ENCODE results near the gene LIN9.

LIN9 gene

DNA sequence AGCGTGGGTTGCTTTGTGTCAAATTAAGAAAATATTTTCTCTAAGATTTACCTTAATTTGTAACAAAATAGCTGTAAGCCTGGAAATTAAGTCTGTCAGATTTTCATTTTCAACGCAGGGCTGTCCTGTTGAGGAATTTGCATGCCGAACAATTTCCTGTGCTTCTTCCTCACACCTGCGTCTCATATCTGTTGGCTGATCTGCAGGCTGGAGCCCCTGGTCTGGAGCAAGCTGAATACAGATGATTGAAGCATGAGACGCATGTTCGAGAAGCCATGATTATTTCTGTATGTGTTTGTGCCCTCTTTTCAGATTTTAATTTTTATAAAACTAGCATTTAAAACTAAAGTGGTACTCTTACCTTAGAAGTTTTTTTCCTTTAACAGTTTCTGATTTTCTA is 75.7 kb downstream of the LIN9 start:
- Histone ChIP-seq H3K27me3 (no peaks in the 10 kb centered on the region), H3K36me3 (peaks cover 33% of the 10 kb centered on the region), H3K4me1 (ENCODE audit: control insufficient read depth in 1 of 2, insufficient read depth in 1 of 2, low read depth in 1 of 2, low read length in 1 of 2) (no peaks in the 10 kb centered on the region), H3K4me3 (ENCODE audit: low read depth in 1 of 2, low read length in 1 of 2) (no peak overlapping the region), H3K27ac (no peak overlapping the region), H3K9me3 (no peaks in the 10 kb centered on the region)
- no peak for TF ChIP-seq CTCF (IDR thresholded peaks at IDR 0.05)

DNA sequence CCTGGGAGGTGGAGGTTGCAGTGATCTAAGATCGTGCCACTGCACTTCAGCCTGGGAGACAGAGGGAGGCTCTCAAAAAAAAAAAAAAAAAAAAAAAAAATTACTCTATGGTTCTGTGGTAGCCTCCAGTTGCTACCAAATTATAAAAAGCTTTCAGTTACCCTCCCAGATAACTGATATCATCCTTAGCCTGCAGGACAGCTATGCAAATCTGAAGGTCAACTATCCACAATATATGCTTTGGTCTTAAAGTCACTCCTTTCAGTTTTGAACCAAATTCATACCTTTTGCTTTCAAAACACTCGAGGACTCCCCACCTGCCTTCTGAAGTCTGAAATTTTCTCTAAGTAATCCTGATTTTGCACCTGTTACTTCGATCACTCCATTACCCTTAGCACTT is 82.4 kb downstream of the LIN9 start:
- no peak overlapping the region for H3K27ac ChIP-seq
- H3K36me3 ChIP-seq = peaks cover 8% of the 10 kb centered on the region
- H3K9me3 ChIP-seq = no peaks in the 10 kb centered on the region
- no peak overlapping the region for H3K4me3 ChIP-seq (ENCODE audit: low read depth in 1 of 2, low read length in 1 of 2)
- TF ChIP-seq CTCF (IDR thresholded peaks at IDR 0.05) = no peak
- H3K4me1 ChIP-seq (ENCODE audit: control insufficient read depth in 1 of 2, insufficient read depth in 1 of 2, low read depth in 1 of 2, low read length in 1 of 2) = peaks cover 6 to 11% of the 10 kb centered on the region in 2 experiments
- H3K27me3 ChIP-seq = peaks cover 43% of the 10 kb centered on the region

GRCh38 chr1:226223786-226224244 is 85.1 kb downstream of the LIN9 start:
- Histone ChIP-seq H3K4me1 (ENCODE audit: control insufficient read depth in 1 of 2, insufficient read depth in 1 of 2, low read depth in 1 of 2, low read length in 1 of 2) (peaks cover 6 to 11% of the 10 kb centered on the region in 2 experiments), H3K4me3 (ENCODE audit: low read depth in 1 of 2, low read length in 1 of 2) (no peak overlapping the region), H3K36me3 (no peaks in the 10 kb centered on the region), H3K9me3 (no peaks in the 10 kb centered on the region), H3K27me3 (peaks cover 69% of the 10 kb centered on the region), H3K27ac (no peak overlapping the region)
- TF ChIP-seq CTCF (IDR thresholded peaks at IDR 0.05) = no peak

GRCh38 chr1:226223157-226223785 is 85.7 kb downstream of the LIN9 start, which contains the start of gene MIXL1:
MIXL1 (plus strand) TSS chr1:226223664; CDS start chr1:226223682, 18 bp downstream.
- peaks cover 72% of the 10 kb centered on the region for H3K27me3 ChIP-seq
- peaks cover 6 to 11% of the 10 kb centered on the region in 2 experiments for H3K4me1 ChIP-seq (ENCODE audit: control insufficient read depth in 1 of 2, insufficient read depth in 1 of 2, low read depth in 1 of 2, low read length in 1 of 2)
- H3K9me3 ChIP-seq = no peaks in the 10 kb centered on the region
- no peaks in the 10 kb centered on the region for H3K36me3 ChIP-seq
- TF ChIP-seq CTCF (IDR thresholded peaks at IDR 0.05) = no peak
- no peak within 1 kb of the TSS for H3K27ac ChIP-seq
- no peak within 1 kb of the TSS for H3K4me3 ChIP-seq (ENCODE audit: low read depth in 1 of 2, low read length in 1 of 2)

DNA sequence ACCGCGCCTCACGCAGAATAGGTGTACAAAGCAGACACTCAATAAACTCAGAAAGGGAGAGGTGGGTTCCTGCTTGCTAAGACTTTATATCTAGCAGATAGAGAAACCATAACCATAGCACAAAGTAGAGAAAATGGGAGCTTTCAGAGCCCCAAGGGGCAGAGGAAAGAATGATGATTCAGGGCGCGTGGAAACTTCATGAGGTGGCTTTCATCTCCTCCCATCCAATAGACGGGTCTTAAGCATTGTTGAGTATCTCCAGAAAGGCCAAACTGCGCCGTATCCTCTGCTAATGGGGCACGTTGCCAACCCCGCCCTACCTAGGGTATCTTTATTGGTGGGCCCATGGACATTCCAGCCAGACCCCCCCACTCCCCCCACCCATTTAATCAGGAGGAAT is 86.3 kb downstream of the LIN9 start:
- Histone ChIP-seq H3K27ac (no peak overlapping the region), H3K9me3 (no peaks in the 10 kb centered on the region), H3K27me3 (peaks cover 72% of the 10 kb centered on the region), H3K4me3 (ENCODE audit: low read depth in 1 of 2, low read length in 1 of 2) (no peak overlapping the region), H3K36me3 (no peaks in the 10 kb centered on the region), H3K4me1 (ENCODE audit: control insufficient read depth in 1 of 2, insufficient read depth in 1 of 2, low read depth in 1 of 2, low read length in 1 of 2) (peaks cover 6 to 11% of the 10 kb centered on the region in 2 experiments)
- no peak for TF ChIP-seq CTCF (IDR thresholded peaks at IDR 0.05)

Data from neutrophil (primary cell).